GM19328 (cell line): ENCODE measurements around the gene AMIGO1.
A peak's percentile ranks its signal among the peaks of the same experiment; 100 is the strongest.

Experiments used
- ATAC-seq: cut with Tn5 transposase; IDR thresholded peaks from one replicate; pipeline ENCODE4 v1.9.1; 2021; ENCODE audit warnings: mild to moderate bottlenecking, moderate library complexity; ENCODE audit not compliant: unreplicated experiment

AMIGO1 gene

GRCh38 chr1:109509176-109510134, at the start of gene AMIGO1:
TSS of gene AMIGO1 (minus strand) at chr1:109509727. CDS start at chr1:109508912, 815 bp downstream.
- ATAC-seq, result no peak

GRCh38 chr1:109557520-109557919, 48.0 kb upstream of the AMIGO1 start:
- ATAC-seq, result no peak

GRCh38 chr1:109556563-109556962, 47.0 kb upstream of the AMIGO1 start:
- ATAC-seq, result no peak

- ATAC-seq, result peak; percentile 89
Observed at GRCh38 chr1:109548321-109549267, 39.1 kb upstream of the AMIGO1 start, which contains the start of gene GNAI3. TSS of gene GNAI3 (plus strand) at chr1:109548615. CDS start at chr1:109548721, 106 bp downstream.

- ATAC-seq, result no peak
Observed at GRCh38 chr1:109547463-109548320, 38.2 kb upstream of the AMIGO1 start.

- ATAC-seq, result no peak
Observed at GRCh38 chr1:109546311-109547109, 37.0 kb upstream of the AMIGO1 start.

GRCh38 chr1:109543988-109544735, 34.6 kb upstream of the AMIGO1 start:
- ATAC-seq, result no peak

GRCh38 chr1:109543283-109543987, 33.9 kb upstream of the AMIGO1 start:
- ATAC-seq, result no peak

GRCh38 chr1:109542657-109543056, 33.1 kb upstream of the AMIGO1 start:
- no peak for ATAC-seq

- no peak for ATAC-seq
Observed at GRCh38 chr1:109541102-109541501, 31.6 kb upstream of the AMIGO1 start.

- ATAC-seq, result no peak
Observed at GRCh38 chr1:109539676-109540075, 30.1 kb upstream of the AMIGO1 start, which contains the start of gene GPR61. TSS of gene GPR61 (plus strand) at chr1:109539872. CDS start at chr1:109543023, 3,151 bp downstream.

- ATAC-seq, result no peak
Observed at GRCh38 chr1:109538827-109539555, 29.5 kb upstream of the AMIGO1 start.

GRCh38 chr1:109537450-109538178, 28.1 kb upstream of the AMIGO1 start:
- ATAC-seq, result no peak

GRCh38 chr1:109535971-109536491, 26.5 kb upstream of the AMIGO1 start:
- no peak for ATAC-seq

GRCh38 chr1:109535481-109535880, 26.0 kb upstream of the AMIGO1 start:
- ATAC-seq, result no peak

- ATAC-seq, result no peak
Observed at GRCh38 chr1:109534307-109534858, 24.9 kb upstream of the AMIGO1 start.
